ENCODE measurements around the gene CHST11.

The CHST11 gene

GRCh38 chr12:104627231-104627989 lies 170.7 kb downstream of the CHST11 start:
- H3K27ac ChIP-seq: no peak overlapping the region
- H3K36me3 ChIP-seq (ENCODE audit: insufficient read depth, low read length): no peaks in the 10 kb centered on the region
- no peak for DNase-seq (ENCODE audit: low read depth, low spot score)
- H3K9me3 ChIP-seq (ENCODE audit: low read depth, low read length): no peaks in the 10 kb centered on the region
- no peak overlapping the region for H3K4me3 ChIP-seq
- no peak overlapping the region for H3K9ac ChIP-seq (ENCODE audit: insufficient read length)
- TF ChIP-seq EZH2 (IDR thresholded peaks at IDR 0.05) (no peak), FOXP2 (optimal IDR thresholded peaks at IDR 0.05; ENCODE audit: control extremely low read depth, extremely low read length, insufficient read depth) (no peak), POLR2AphosphoS5 (IDR thresholded peaks at IDR 0.05; ENCODE audit: borderline replicate concordance, low read depth, low read length) (no peak)

DNA sequence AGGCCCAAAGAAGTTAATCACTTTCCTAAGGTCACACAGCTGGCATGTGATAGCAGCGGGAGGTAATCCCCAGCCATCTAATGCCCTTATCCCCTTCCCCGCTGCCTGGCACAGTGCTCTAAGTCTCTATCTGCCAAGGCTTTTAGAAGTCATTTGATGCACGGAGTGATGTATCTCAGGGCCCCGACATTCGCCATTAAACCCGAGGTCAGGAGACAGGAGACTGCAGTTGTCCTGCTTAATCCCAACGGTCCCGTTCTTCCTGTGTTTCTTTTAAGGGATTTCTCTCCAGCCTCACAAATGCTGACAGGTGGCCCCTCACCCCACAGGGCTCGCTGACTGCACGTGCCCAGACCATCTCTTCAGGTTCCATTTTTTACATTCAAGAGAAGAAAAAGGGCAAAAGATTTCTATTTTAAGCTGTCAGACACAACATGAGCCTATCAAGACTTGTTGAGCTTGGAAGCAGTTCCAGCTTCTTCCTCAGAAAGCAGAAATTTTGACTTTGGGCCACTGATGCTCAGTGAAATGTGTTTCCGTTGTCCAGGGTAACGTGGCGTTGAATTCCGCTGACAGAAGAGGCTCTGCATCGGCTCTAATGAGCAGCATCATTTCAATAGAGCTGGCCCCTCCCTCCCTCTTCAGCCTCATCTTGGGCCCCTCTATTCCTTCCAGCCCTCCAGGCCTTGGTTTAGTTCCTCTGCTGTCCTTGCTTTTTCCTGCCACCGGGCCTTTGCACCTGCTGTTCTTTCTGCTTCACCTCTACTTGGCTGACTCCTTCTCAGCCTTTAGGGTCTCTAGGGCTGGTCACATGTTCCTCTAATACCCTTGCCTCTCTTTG lies 171.5 kb downstream of the CHST11 start:
- Histone ChIP-seq H3K9ac (ENCODE audit: insufficient read length) (no peak overlapping the region), H3K36me3 (ENCODE audit: insufficient read depth, low read length) (no peaks in the 10 kb centered on the region), H3K27ac (no peak overlapping the region), H3K9me3 (ENCODE audit: low read depth, low read length) (no peaks in the 10 kb centered on the region), H3K4me3 (no peak overlapping the region)
- DNase-seq (ENCODE audit: low read depth, low spot score): no peak
- TF ChIP-seq FOXP2 (optimal IDR thresholded peaks at IDR 0.05; ENCODE audit: control extremely low read depth, extremely low read length, insufficient read depth) (no peak), POLR2AphosphoS5 (IDR thresholded peaks at IDR 0.05; ENCODE audit: borderline replicate concordance, low read depth, low read length) (no peak), EZH2 (IDR thresholded peaks at IDR 0.05) (no peak)

- no peak for DNase-seq (ENCODE audit: low read depth, low spot score)
- TF ChIP-seq EZH2 (IDR thresholded peaks at IDR 0.05) (no peak), POLR2AphosphoS5 (IDR thresholded peaks at IDR 0.05; ENCODE audit: borderline replicate concordance, low read depth, low read length) (no peak), FOXP2 (optimal IDR thresholded peaks at IDR 0.05; ENCODE audit: control extremely low read depth, extremely low read length, insufficient read depth) (no peak)
- no peak overlapping the region for H3K9ac ChIP-seq (ENCODE audit: insufficient read length)
- no peaks in the 10 kb centered on the region for H3K36me3 ChIP-seq (ENCODE audit: insufficient read depth, low read length)
- H3K4me3 ChIP-seq: no peak overlapping the region
- H3K9me3 ChIP-seq (ENCODE audit: low read depth, low read length): no peaks in the 10 kb centered on the region
- H3K27ac ChIP-seq: no peak overlapping the region
Measured at GRCh38 chr12:104628831-104629135, 172.0 kb downstream of the CHST11 start.

DNA sequence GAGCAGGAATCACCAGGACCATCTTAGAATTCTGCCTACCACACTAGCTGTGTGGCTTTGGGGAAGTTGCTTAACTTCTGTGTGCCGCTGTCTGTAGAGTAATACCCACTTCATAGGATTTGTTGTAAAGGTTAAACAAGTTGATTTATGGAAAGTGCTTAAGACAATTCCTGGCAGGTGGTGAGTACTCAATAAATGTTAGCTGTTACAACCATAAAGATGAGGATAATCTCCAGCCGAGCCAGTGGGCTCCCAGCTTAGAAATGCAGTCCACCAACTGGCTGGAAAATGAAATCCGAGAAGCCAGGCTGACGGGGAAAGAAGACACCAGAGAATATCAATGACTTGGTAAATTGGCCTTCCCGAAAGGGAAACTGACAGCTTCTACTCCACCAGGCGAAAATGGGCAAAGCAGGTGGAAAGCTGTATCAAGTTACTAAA lies 173.5 kb downstream of the CHST11 start:
- TF ChIP-seq POLR2AphosphoS5 (IDR thresholded peaks at IDR 0.05; ENCODE audit: borderline replicate concordance, low read depth, low read length) (no peak), FOXP2 (optimal IDR thresholded peaks at IDR 0.05; ENCODE audit: control extremely low read depth, extremely low read length, insufficient read depth) (no peak), EZH2 (IDR thresholded peaks at IDR 0.05) (no peak)
- Histone ChIP-seq H3K9me3 (ENCODE audit: low read depth, low read length) (no peaks in the 10 kb centered on the region), H3K4me3 (no peak overlapping the region), H3K9ac (ENCODE audit: insufficient read length) (no peak overlapping the region), H3K36me3 (ENCODE audit: insufficient read depth, low read length) (no peaks in the 10 kb centered on the region), H3K27ac (no peak overlapping the region)
- no peak for DNase-seq (ENCODE audit: low read depth, low spot score)

- no peaks in the 10 kb centered on the region for H3K36me3 ChIP-seq (ENCODE audit: insufficient read depth, low read length)
- TF ChIP-seq POLR2AphosphoS5 (IDR thresholded peaks at IDR 0.05; ENCODE audit: borderline replicate concordance, low read depth, low read length): no peak
- TF ChIP-seq FOXP2 (optimal IDR thresholded peaks at IDR 0.05; ENCODE audit: control extremely low read depth, extremely low read length, insufficient read depth): no peak
- TF ChIP-seq EZH2 (IDR thresholded peaks at IDR 0.05): no peak
- H3K9ac ChIP-seq (ENCODE audit: insufficient read length): no peak overlapping the region
- H3K9me3 ChIP-seq (ENCODE audit: low read depth, low read length): no peaks in the 10 kb centered on the region
- no peak for DNase-seq (ENCODE audit: low read depth, low spot score)
- H3K4me3 ChIP-seq: no peak overlapping the region
- H3K27ac ChIP-seq: no peak overlapping the region
Measured at GRCh38 chr12:104631867-104632266, 175.1 kb downstream of the CHST11 start.

DNA sequence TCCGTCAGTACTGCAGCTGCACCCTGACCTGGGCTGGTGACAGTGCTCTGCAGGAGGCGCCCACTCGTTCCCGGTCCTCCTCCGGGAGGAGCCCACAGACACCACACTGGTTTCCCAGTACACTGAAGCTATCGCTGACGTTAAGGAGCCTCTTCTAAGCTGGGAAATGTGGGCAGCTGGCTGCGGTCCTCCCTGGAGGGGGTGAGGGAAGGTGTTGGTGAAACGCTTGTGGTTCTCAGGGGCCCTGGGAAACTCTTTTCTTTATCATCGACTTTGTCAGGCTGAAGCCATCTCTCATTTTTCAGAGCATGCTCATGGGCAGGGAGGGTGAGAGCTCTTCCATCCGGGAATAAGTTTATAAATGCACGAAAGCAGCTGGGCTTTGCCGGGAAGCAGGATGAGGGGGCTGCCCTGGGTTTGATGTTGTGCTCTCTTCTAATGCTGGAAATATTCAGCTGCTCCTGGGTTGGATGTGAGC lies 176.0 kb downstream of the CHST11 start:
- TF ChIP-seq POLR2AphosphoS5 (IDR thresholded peaks at IDR 0.05; ENCODE audit: borderline replicate concordance, low read depth, low read length) (no peak), FOXP2 (optimal IDR thresholded peaks at IDR 0.05; ENCODE audit: control extremely low read depth, extremely low read length, insufficient read depth) (no peak), EZH2 (IDR thresholded peaks at IDR 0.05) (no peak)
- Histone ChIP-seq H3K27ac (no peak overlapping the region), H3K4me3 (no peak overlapping the region), H3K36me3 (ENCODE audit: insufficient read depth, low read length) (no peaks in the 10 kb centered on the region), H3K9ac (ENCODE audit: insufficient read length) (no peak overlapping the region), H3K9me3 (ENCODE audit: low read depth, low read length) (no peaks in the 10 kb centered on the region)
- no peak for DNase-seq (ENCODE audit: low read depth, low spot score)

- Histone ChIP-seq H3K36me3 (ENCODE audit: insufficient read depth, low read length) (no peaks in the 10 kb centered on the region), H3K9ac (ENCODE audit: insufficient read length) (no peak overlapping the region), H3K9me3 (ENCODE audit: low read depth, low read length) (no peaks in the 10 kb centered on the region), H3K4me3 (no peak overlapping the region), H3K27ac (no peak overlapping the region)
- no peak for DNase-seq (ENCODE audit: low read depth, low spot score)
- TF ChIP-seq POLR2AphosphoS5 (IDR thresholded peaks at IDR 0.05; ENCODE audit: borderline replicate concordance, low read depth, low read length) (no peak), EZH2 (IDR thresholded peaks at IDR 0.05) (no peak), FOXP2 (optimal IDR thresholded peaks at IDR 0.05; ENCODE audit: control extremely low read depth, extremely low read length, insufficient read depth) (no peak)
Measured at GRCh38 chr12:104634044-104634443, 177.3 kb downstream of the CHST11 start.

DNA sequence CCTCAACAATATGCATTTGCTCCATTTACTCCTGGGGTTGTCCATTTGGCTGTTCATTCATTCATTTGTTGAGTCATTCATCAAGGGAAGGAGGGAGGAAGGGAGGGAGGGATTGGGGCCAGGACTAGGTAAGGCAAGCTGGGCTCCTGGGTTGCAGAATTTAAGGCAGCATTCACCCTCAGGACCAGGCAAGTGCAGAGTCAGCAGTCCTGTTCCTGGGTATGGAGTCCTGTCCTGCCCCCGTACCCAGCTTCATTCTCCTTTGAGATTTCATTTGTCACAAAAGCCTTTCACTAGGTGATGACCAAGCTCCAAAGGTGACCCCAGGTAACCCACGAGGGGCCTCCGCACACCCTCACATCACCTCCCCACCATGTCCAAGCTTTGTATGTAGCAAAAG lies 178.1 kb downstream of the CHST11 start:
- Histone ChIP-seq H3K9me3 (ENCODE audit: low read depth, low read length) (no peaks in the 10 kb centered on the region), H3K4me3 (no peak overlapping the region), H3K9ac (ENCODE audit: insufficient read length) (no peak overlapping the region), H3K36me3 (ENCODE audit: insufficient read depth, low read length) (no peaks in the 10 kb centered on the region), H3K27ac (no peak overlapping the region)
- TF ChIP-seq FOXP2 (optimal IDR thresholded peaks at IDR 0.05; ENCODE audit: control extremely low read depth, extremely low read length, insufficient read depth): no peak
- no peak for TF ChIP-seq POLR2AphosphoS5 (IDR thresholded peaks at IDR 0.05; ENCODE audit: borderline replicate concordance, low read depth, low read length)
- no peak for TF ChIP-seq EZH2 (IDR thresholded peaks at IDR 0.05)
- no peak for DNase-seq (ENCODE audit: low read depth, low spot score)
